CD4-positive, CD25-positive, alpha-beta regulatory T cell (primary cell): ENCODE measurements around the gene ATM. TPM values are rescaled to one million over a fixed set of nuclear protein-coding genes. Genes with fewer than 3 reads are reported as not detected.
"Not testable (repeated sequence)": the region's sequence is repeated elsewhere in the genome, so short reads cannot be mapped to it uniquely, and the experiment has no call there.

Source experiments
- ATAC-seq, 2 donors: fragments of 150-1000 bp; cut with Tn5 transposase; one replicate each; pipeline ENCODE4 v1.10.0; 2021; ENCODE audit warnings: low read depth in 2 of 2, moderate number of reproducible peaks in 2 of 2, moderate library complexity in 1 of 2
- DNase-seq, 3 donors: peaks; one replicate each; pipeline versions ENCODE4 v3.0.0 to v3.0.0-alpha.2; 2012 to 2022; ENCODE audit warnings: mixed read lengths in 1 of 3
- H3K27ac ChIP-seq: one replicate; pipeline ENCODE4 v1.7.0; 2013; ENCODE audit warnings: mild to moderate bottlenecking, low read length; ENCODE audit not compliant: insufficient read depth, poor library complexity, severe bottlenecking
- H3K27me3 ChIP-seq: one replicate; pipeline ENCODE4 v1.7.0; 2013; ENCODE audit warnings: low read length; ENCODE audit not compliant: control insufficient read depth, insufficient read depth
- H3K36me3 ChIP-seq: one replicate; pipeline ENCODE4 v1.7.0; 2013; ENCODE audit warnings: mild to moderate bottlenecking, low read length, moderate library complexity; ENCODE audit not compliant: control insufficient read depth, insufficient read depth
- H3K4me1 ChIP-seq: 2 replicates; pipeline ENCODE4 v1.7.0; 2013; ENCODE audit warnings: mild to moderate bottlenecking, low read length; ENCODE audit not compliant: insufficient read depth, control insufficient read depth, poor library complexity, severe bottlenecking
- H3K4me3 ChIP-seq: one replicate; pipeline ENCODE4 v1.7.0; 2013; ENCODE audit warnings: low read depth, mild to moderate bottlenecking, low read length, moderate library complexity
- H3K9me3 ChIP-seq, 2 experiments: 1 replicate in 1 of 2; 2 replicates in 1 of 2; pipeline ENCODE4 v1.7.0; 2013; ENCODE audit warnings: low read length in 2 of 2, mild to moderate bottlenecking in 1 of 2, moderate library complexity in 1 of 2; ENCODE audit not compliant: control insufficient read depth in 2 of 2
- H3K27ac Mint-ChIP-seq, 3 donors: one replicate each; pipeline ENCODE4 v1.8.0; 2020 to 2022; ENCODE audit warnings: mild to moderate bottlenecking in 3 of 3, mixed read lengths in 3 of 3, moderate library complexity in 2 of 3
- H3K27me3 Mint-ChIP-seq: one replicate; pipeline ENCODE4 v1.8.0; 2022; ENCODE audit warnings: mild to moderate bottlenecking, mixed read lengths
- H3K36me3 Mint-ChIP-seq: one replicate; pipeline ENCODE4 v1.8.0; 2020; ENCODE audit warnings: mixed read lengths
- H3K4me1 Mint-ChIP-seq, 4 donors: one replicate each; pipeline ENCODE4 v1.8.0; 2020 to 2022; ENCODE audit warnings: mixed read lengths in 4 of 4, mild to moderate bottlenecking in 1 of 4
- H3K4me3 Mint-ChIP-seq, 4 donors: one replicate each; pipeline ENCODE4 v1.8.0; 2020 to 2022; ENCODE audit warnings: mild to moderate bottlenecking in 4 of 4, mixed read lengths in 4 of 4, moderate library complexity in 3 of 4
- H3K9me3 Mint-ChIP-seq, 7 donors: one replicate each; pipeline ENCODE4 v1.8.0; 2020 to 2022; ENCODE audit warnings: mixed read lengths in 7 of 7, mild to moderate bottlenecking in 3 of 7, moderate library complexity in 2 of 7
- polyA plus RNA-seq, 4 donors: library from polyadenylated mRNA; unstranded; fragments of 300-500 nt; fragmentation: Illumina TruSeq; gene quantifications; one replicate each; pipeline ENCODE4 v1.2.3, GENCODE V29; 2021
- total RNA-seq: library from RNA; stranded (reverse); gene quantifications from one replicate; pipeline ENCODE4 v1.2.3, GENCODE V29; 2022

Gene ATM
- total and polyA plus RNA-seq, 5 donors from 2014 or later = 30.4 to 194 (median 51.8) TPM

DNA sequence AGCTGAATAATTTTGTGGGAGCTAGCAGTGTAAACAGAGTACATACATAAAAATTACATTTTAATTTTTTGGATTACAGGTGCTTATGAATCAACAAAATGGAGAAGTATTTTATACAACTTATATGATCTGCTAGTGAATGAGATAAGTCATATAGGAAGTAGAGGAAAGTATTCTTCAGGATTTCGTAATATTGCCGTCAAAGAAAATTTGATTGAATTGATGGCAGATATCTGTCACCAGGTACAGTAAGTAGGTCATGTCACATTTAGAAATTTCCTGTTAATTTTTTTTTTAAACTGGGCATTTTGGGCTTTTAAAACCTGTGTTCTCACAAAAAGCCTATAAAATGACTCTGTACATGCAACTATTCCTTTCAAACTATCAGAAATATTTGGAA lies 24.0 kb downstream of the ATM start:
- peaks cover 47% of the 10 kb centered on the region for H3K36me3 Mint-ChIP-seq
- peak overlapping the region; percentile 10 to 87 (median 48) for H3K27ac Mint-ChIP-seq
- no peaks in the 10 kb centered on the region for H3K27me3 ChIP-seq
- H3K9me3 ChIP-seq = no peaks in the 10 kb centered on the region
- peaks cover 23 to 70% (median 32%) of the 10 kb centered on the region in 4 donors for H3K4me1 Mint-ChIP-seq
- peaks cover 0 to 2% (median 0%) of the 10 kb centered on the region in 7 donors for H3K9me3 Mint-ChIP-seq
- peaks cover 59% of the 10 kb centered on the region for H3K36me3 ChIP-seq
- no peak overlapping the region for H3K27ac ChIP-seq
- no peak overlapping the region for H3K4me3 ChIP-seq
- H3K4me1 ChIP-seq = peaks cover 15% of the 10 kb centered on the region
- DNase-seq (no peak), ATAC-seq (no peak)
- no peak overlapping the region for H3K4me3 Mint-ChIP-seq
- H3K27me3 Mint-ChIP-seq = no peaks in the 10 kb centered on the region

DNA sequence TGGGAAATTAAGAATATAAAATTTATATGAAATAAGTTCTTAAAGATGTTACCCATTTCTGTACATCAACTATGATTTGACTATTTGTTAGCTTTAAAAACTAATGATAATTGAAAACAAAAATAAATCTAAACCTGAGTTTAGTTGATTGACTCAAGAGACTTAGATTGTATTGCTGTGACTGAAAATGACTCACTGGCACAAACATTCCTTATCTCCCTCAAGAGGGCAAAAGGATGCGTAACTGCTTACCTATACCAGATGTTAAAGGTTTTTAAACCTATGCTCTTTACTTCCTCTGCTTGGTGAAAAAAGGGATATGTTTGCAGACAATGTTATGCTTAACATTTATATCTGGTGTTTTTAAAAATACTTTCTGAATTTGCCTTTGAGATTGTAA lies 30.3 kb downstream of the ATM start:
- peak overlapping the region in 1 of 3 donors; percentile 52 for H3K27ac Mint-ChIP-seq

DNA sequence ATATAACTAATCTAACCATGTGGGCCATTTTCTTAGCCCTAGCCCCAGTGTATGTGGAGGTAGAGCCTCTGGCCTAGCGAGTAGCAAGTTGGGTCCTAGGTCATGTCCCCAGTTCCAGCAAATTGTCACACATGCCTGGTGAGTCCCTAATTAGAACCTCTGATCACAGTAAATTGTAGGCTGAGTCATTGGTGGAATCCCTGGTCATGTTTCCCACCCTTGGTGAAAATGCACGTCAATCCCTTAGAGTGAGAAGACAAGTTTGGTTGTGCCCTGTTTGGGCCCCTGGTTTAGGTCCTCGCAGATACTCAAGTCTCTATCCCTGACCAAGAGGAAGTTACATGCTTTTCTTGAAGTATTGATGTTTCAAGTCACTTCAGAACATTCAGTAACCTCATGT lies 46.7 kb downstream of the ATM start:
- no peak for ATAC-seq
- Mint-ChIP-seq H3K36me3 (peaks cover 47% of the 10 kb centered on the region), H3K4me3 (no peak overlapping the region)

More for the DNA sequence above, 30.3 kb downstream of the ATM start:
- no peak overlapping the region for H3K4me3 ChIP-seq
- no peaks in the 10 kb centered on the region for H3K27me3 ChIP-seq
- H3K36me3 ChIP-seq = peaks cover 86% of the 10 kb centered on the region
- no peaks in the 10 kb centered on the region for H3K4me1 ChIP-seq
- Mint-ChIP-seq H3K9me3 (no peaks in the 10 kb centered on the region), H3K27me3 (no peaks in the 10 kb centered on the region), H3K4me1 (peaks cover 9 to 38% (median 19%) of the 10 kb centered on the region in 4 donors), H3K36me3 (peaks cover 46% of the 10 kb centered on the region), H3K4me3 (no peak overlapping the region)
- ATAC-seq = no peak
- H3K9me3 ChIP-seq = no peaks in the 10 kb centered on the region
- H3K27ac ChIP-seq = peak overlapping the region; percentile 28
- DNase-seq = no peak

DNA sequence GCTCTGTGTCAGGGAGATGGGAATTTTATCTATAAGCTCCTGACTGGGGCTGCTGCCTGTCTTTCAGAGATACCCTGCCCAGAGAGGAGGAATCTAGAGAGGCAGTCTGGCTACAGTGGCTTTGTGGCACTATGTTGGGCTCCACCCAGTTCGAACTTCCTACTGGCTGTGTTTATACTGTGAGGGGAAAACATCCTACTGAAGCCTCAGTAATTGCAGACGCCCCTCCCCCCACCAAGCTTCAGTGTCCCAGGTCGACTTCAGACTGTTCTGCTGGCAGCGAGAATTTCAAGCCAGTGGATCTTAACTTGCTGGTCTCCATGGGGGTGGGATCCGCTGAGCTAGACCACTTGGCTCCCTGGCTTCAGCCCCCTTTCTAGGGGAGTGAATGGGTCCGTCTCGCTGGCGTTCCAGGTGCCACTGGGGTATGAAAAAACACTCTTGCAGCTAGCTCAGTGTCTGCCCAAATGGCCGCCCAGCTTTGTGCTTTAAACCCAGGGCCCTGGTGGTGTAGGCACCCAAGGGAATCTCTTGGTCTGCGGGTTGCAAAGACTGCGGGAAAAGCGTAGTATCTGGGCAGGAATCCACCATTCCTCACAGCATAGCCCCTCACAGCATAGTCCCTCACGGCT lies 54.2 kb downstream of the ATM start:
- not testable (repeated sequence) for H3K4me3 Mint-ChIP-seq, H3K27ac Mint-ChIP-seq, H3K27ac ChIP-seq, H3K27me3 Mint-ChIP-seq, H3K9me3 ChIP-seq, ATAC-seq, H3K4me1 ChIP-seq, H3K4me3 ChIP-seq, H3K27me3 ChIP-seq, DNase-seq
- H3K36me3 ChIP-seq = peaks cover 69% of the 10 kb centered on the region
- H3K9me3 Mint-ChIP-seq = peaks cover 0 to 14% (median 3%) of the 10 kb centered on the region in 7 donors
- H3K36me3 Mint-ChIP-seq = peaks cover 66% of the 10 kb centered on the region
- peaks cover 8 to 64% (median 20%) of the 10 kb centered on the region in 4 donors for H3K4me1 Mint-ChIP-seq

More for the DNA sequence above, 46.7 kb downstream of the ATM start:
- no peak for DNase-seq
- peaks cover 61% of the 10 kb centered on the region for H3K36me3 ChIP-seq
- H3K4me3 ChIP-seq = no peak overlapping the region
- Mint-ChIP-seq H3K9me3 (peaks cover 0 to 7% (median 2%) of the 10 kb centered on the region in 7 donors), H3K4me1 (peaks cover 0 to 30% (median 9%) of the 10 kb centered on the region in 4 donors), H3K27me3 (no peaks in the 10 kb centered on the region), H3K27ac (peak overlapping the region; percentile 13 to 79 (median 46))
- H3K4me1 ChIP-seq = no peaks in the 10 kb centered on the region
- H3K9me3 ChIP-seq = no peaks in the 10 kb centered on the region
- H3K27ac ChIP-seq = no peak overlapping the region
- H3K27me3 ChIP-seq = no peaks in the 10 kb centered on the region

DNA sequence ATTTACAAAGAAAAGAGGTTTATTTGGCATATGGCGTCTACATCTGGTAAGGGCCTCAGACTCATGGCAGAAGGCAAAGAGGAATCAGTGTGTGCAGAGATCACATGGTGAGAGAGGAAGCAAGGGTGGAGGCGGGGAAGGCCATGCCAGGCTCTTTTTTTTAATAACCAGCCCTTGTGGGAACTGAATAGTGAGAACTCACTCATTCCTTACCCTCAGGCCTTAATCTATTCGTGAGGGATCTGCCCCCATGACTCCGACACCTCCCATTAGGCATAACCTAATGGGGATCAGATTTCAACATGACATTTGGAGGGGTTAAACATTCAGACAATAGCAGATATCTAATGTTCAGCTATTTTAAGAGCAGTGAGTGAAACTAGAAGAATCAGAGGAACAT lies 55.7 kb downstream of the ATM start:
- no peaks in the 10 kb centered on the region for H3K4me1 ChIP-seq
- DNase-seq = no peak
- no peaks in the 10 kb centered on the region for H3K27me3 ChIP-seq
- Mint-ChIP-seq H3K27ac (peak overlapping the region; percentile 45 to 82 (median 62)), H3K36me3 (peaks cover 61% of the 10 kb centered on the region), H3K4me1 (peaks cover 12 to 70% (median 20%) of the 10 kb centered on the region in 4 donors), H3K4me3 (peak overlapping the region in 1 of 4 donors; percentile 38), H3K9me3 (peaks cover 0 to 14% (median 3%) of the 10 kb centered on the region in 7 donors), H3K27me3 (no peaks in the 10 kb centered on the region)
- H3K27ac ChIP-seq = no peak overlapping the region
- ATAC-seq = no peak
- no peaks in the 10 kb centered on the region for H3K9me3 ChIP-seq
- H3K4me3 ChIP-seq = no peak overlapping the region
- peaks cover 68% of the 10 kb centered on the region for H3K36me3 ChIP-seq

DNA sequence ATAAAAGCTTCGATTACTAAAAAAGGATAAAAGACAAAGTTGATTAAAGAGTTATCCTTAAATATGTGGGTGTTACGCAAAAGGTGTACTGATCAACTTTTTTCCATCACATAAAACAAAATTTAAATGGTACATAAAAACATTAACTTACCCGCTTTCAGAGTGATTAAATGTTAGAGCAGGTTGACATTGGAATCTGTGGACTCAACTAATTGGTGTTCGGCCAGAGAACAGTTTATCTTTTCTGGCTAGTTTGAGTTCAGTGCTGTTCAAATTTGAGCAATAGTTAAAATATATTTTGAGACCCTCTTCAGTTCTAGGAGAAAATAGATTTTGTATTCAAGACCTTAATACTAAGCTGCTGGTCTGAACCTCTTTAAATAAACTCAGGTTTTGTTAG lies 56.1 kb downstream of the ATM start:
- ATAC-seq = no peak
- H3K9me3 ChIP-seq = no peaks in the 10 kb centered on the region
- peak overlapping the region; percentile 20 to 82 (median 67) for H3K27ac Mint-ChIP-seq
- H3K9me3 Mint-ChIP-seq = peaks cover 0 to 13% (median 3%) of the 10 kb centered on the region in 7 donors
- H3K4me1 Mint-ChIP-seq = peaks cover 12 to 66% (median 20%) of the 10 kb centered on the region in 4 donors
- no peak overlapping the region for H3K27ac ChIP-seq
- no peaks in the 10 kb centered on the region for H3K27me3 Mint-ChIP-seq
- no peaks in the 10 kb centered on the region for H3K27me3 ChIP-seq
- peaks cover 57% of the 10 kb centered on the region for H3K36me3 Mint-ChIP-seq
- no peak for DNase-seq
- H3K36me3 ChIP-seq = peaks cover 68% of the 10 kb centered on the region
- H3K4me3 Mint-ChIP-seq = peak overlapping the region in 1 of 4 donors; percentile 8
- H3K4me3 ChIP-seq = no peak overlapping the region
- H3K4me1 ChIP-seq = no peaks in the 10 kb centered on the region

DNA sequence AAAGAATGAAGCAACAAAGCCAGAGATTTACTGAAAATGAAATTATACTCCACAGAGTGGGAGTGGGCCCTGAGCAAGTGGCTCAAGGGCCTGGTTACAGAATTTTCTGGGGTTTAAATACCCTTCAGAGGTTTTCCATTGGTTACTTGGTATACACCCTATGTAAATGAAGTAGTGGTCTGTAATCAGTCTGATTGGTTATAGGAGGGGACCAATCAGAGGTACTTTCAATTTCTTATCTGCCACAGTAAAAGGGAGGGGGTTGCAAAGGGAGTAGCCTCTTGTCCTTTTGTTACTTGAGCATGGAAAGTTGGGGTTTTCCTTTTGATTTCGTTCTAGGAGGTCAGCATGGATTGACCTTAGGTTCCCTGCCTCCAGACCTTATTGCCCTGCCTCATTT lies 63.5 kb downstream of the ATM start:
- no peaks in the 10 kb centered on the region for H3K27me3 ChIP-seq
- H3K4me3 ChIP-seq = no peak overlapping the region
- H3K27me3 Mint-ChIP-seq = no peaks in the 10 kb centered on the region
- peaks cover 71% of the 10 kb centered on the region for H3K36me3 ChIP-seq
- H3K4me3 Mint-ChIP-seq = no peak overlapping the region
- no peaks in the 10 kb centered on the region for H3K9me3 Mint-ChIP-seq
- peaks cover 33% of the 10 kb centered on the region for H3K36me3 Mint-ChIP-seq
- peak in 1 of 3 donors; percentile 9 for DNase-seq
- ATAC-seq = no peak
- H3K9me3 ChIP-seq = no peaks in the 10 kb centered on the region
- no peaks in the 10 kb centered on the region for H3K4me1 ChIP-seq
- H3K27ac Mint-ChIP-seq = no peak overlapping the region
- no peak overlapping the region for H3K27ac ChIP-seq
- H3K4me1 Mint-ChIP-seq = peaks cover 0 to 13% (median 7%) of the 10 kb centered on the region in 4 donors

DNA sequence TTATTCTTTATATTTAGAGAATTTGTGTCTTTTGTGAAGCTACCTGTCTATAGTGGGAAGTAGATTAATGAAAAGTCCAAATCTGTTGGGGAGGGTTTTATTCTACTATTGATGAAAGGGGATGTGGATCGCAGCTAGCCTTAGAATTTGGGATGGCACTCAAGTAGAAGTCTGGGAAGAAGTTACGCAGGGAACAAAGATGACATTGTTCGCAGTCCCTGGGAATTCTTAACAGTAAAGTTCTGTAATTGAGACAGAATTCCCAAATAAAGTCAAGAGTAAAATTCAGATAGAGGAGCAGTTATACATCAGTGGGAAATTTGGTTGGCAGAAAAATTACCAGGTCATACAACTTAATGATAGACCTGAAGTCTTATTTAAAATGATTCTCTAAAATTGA lies 64.1 kb downstream of the ATM start:
- peaks cover 74% of the 10 kb centered on the region for H3K36me3 ChIP-seq

More for the DNA sequence above, 64.1 kb downstream of the ATM start:
- Mint-ChIP-seq H3K4me1 (peaks cover 0 to 15% (median 10%) of the 10 kb centered on the region in 4 donors), H3K27me3 (no peaks in the 10 kb centered on the region), H3K27ac (no peak overlapping the region), H3K4me3 (no peak overlapping the region), H3K36me3 (peaks cover 37% of the 10 kb centered on the region), H3K9me3 (no peaks in the 10 kb centered on the region)
- no peak overlapping the region for H3K4me3 ChIP-seq
- no peaks in the 10 kb centered on the region for H3K4me1 ChIP-seq
- H3K9me3 ChIP-seq = no peaks in the 10 kb centered on the region
- no peak overlapping the region for H3K27ac ChIP-seq
- DNase-seq (no peak), ATAC-seq (no peak)
- no peaks in the 10 kb centered on the region for H3K27me3 ChIP-seq
